Measurements from ENCODE around the gene FAR1. TPM values are rescaled to one million over a fixed set of nuclear protein-coding genes. Genes with fewer than 3 reads are reported as not detected.

The FAR1 gene
- total and polyA plus RNA-seq, 2 of the 4 experiments (the other 2 are of a cell fraction) = 35.3 to 119 TPM

DNA sequence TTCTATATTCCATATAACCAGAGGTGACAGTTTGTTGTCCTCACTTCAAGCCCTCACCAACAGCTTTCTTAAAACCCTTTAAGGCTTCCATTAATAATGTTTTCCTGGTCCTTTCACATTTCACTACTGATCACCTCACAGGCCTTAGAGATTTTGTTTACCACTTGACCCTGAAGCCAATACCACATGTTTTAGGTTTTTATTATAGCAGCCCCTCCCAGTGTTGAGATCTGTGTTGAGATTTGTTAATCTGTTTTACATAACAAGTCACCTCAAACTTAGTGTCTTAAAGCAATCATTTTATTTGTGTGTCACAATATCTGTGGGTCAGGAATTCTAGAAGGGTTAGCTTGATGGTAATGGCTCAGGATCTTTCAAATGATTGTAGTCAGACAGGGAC lies 49.9 kb downstream of the FAR1 start:
- dilution Hi-C loops (cut with HindIII; ENCODE audit: low sequenced_read_pairs, unreplicated experiment) = no loop called here
- Histone ChIP-seq H3K4me3 (ENCODE audit: insufficient read depth, low read depth, low read length) (no peak overlapping the region), H3K4me1 (ENCODE audit: control insufficient read depth, insufficient read depth, low read length) (no peaks in the 10 kb centered on the region), H2BK5ac (ENCODE audit: low read depth, low read length, poor library complexity, severe bottlenecking) (no peak overlapping the region), H4K20me1 (ENCODE audit: insufficient read depth, low read length) (no peaks in the 10 kb centered on the region), H3K79me1 (ENCODE audit: low read depth in 1 of 2, low read length in 2 of 2) (peaks cover 3 to 8% of the 10 kb centered on the region in 2 experiments; a peak in 2 of 4 replicates), H3K56ac (ENCODE audit: extremely low read depth, insufficient read depth, low read length) (no peak overlapping the region), H2BK20ac (ENCODE audit: low read depth, low read length) (no peak overlapping the region), H3K4me2 (ENCODE audit: low read depth, low read length) (no peak overlapping the region), H3K9ac (ENCODE audit: low read depth, low read length) (no peak overlapping the region), H2BK120ac (ENCODE audit: low read depth, low read length) (no peak overlapping the region), H3K27me3 (ENCODE audit: control insufficient read depth, insufficient read depth, low read length) (no peaks in the 10 kb centered on the region), H2BK15ac (ENCODE audit: low read depth, low read length) (no peak overlapping the region), H3K4ac (ENCODE audit: low read depth, low read length) (no peak overlapping the region), H3K36me3 (ENCODE audit: control insufficient read depth, insufficient read depth, low read length) (peaks cover 11% of the 10 kb centered on the region), H4K5ac (ENCODE audit: low read depth, low read length) (no peak overlapping the region), H3K18ac (ENCODE audit: low read depth, low read length) (no peak overlapping the region), H3K9me3 (ENCODE audit: control insufficient read depth, insufficient read depth, low read length) (no peaks in the 10 kb centered on the region), H3K14ac (replicated peaks; ENCODE audit: low read depth, low read length) (no peak overlapping the region), H2AK5ac (ENCODE audit: low read depth, low read length) (no peak overlapping the region), H3K9me1 (ENCODE audit: insufficient read depth, low read length) (peaks cover 7% of the 10 kb centered on the region; the same call in 1 of the 2 replicates), H2AK9ac (replicated peaks; ENCODE audit: low read depth, low read length, poor library complexity) (no peak overlapping the region), H4K8ac (ENCODE audit: low read depth in 2 of 2, low read length in 2 of 2) (no peak overlapping the region), H3K27ac (ENCODE audit: insufficient read depth, low read length) (no peak overlapping the region), H2AFZ (replicated peaks; ENCODE audit: low read length, poor library complexity) (no peak overlapping the region), H3K23ac (ENCODE audit: low read depth, low read length) (no peak overlapping the region), H4K91ac (ENCODE audit: insufficient read depth, low read depth, low read length) (no peak overlapping the region)
- intact Hi-C loops (cut with micrococcal nuclease) = no loop called here
- TF ChIP-seq MXI1 (IDR thresholded peaks at IDR 0.05; ENCODE audit: borderline replicate concordance, low read depth, low read length) (no peak), CHD1 (IDR thresholded peaks at IDR 0.05; ENCODE audit: low read depth, low read length) (no peak), NFE2L2 (IDR thresholded peaks at IDR 0.05; ENCODE audit: low read depth, low read length) (no peak), BHLHE40 (IDR thresholded peaks at IDR 0.05; ENCODE audit: low read depth, low read length) (no peak), FOS (IDR thresholded peaks at IDR 0.05; ENCODE audit: low read depth, low read length) (no peak), RCOR1 (IDR thresholded peaks at IDR 0.05; ENCODE audit: insufficient replicate concordance, low read length) (no peak), CEBPB (IDR thresholded peaks at IDR 0.05; ENCODE audit: low read depth, low read length) (no peak), POLR2A (IDR thresholded peaks at IDR 0.05; ENCODE audit: low read depth, low read length) (no peak)
- TF ChIP-seq, protein P1, sequence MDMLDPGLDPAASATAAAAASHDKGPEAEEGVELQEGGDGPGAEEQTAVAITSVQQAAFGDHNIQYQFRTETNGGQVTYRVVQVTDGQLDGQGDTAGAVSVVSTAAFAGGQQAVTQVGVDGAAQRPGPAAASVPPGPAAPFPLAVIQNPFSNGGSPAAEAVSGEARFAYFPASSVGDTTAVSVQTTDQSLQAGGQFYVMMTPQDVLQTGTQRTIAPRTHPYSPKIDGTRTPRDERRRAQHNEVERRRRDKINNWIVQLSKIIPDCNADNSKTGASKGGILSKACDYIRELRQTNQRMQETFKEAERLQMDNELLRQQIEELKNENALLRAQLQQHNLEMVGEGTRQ (IDR thresholded peaks at IDR 0.05; ENCODE audit: low read depth, low read length) = no peak
- TF ChIP-seq, protein P2, sequence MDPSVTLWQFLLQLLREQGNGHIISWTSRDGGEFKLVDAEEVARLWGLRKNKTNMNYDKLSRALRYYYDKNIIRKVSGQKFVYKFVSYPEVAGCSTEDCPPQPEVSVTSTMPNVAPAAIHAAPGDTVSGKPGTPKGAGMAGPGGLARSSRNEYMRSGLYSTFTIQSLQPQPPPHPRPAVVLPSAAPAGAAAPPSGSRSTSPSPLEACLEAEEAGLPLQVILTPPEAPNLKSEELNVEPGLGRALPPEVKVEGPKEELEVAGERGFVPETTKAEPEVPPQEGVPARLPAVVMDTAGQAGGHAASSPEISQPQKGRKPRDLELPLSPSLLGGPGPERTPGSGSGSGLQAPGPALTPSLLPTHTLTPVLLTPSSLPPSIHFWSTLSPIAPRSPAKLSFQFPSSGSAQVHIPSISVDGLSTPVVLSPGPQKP (IDR thresholded peaks at IDR 0.05; ENCODE audit: borderline replicate concordance, low read depth, low read length) = no peak
- no TSS peak for BruUV-seq (replicated peaks)
- CTCF ChIA-PET = interaction anchor here (0.6 kb wide), 1 partner anchor 38 kb away, joined by 3 read pairs; no protein-coding TSS in a partner anchor
- in situ Hi-C loops (cut with MboI; ENCODE audit: low sequenced_read_pairs) = no loop called here
- POLR2A ChIA-PET (ENCODE audit: unreplicated experiment) = no interaction called here
- DNase-seq = no peak
- no peak for ATAC-seq (ENCODE audit: low read depth)
